ENCODE results near the gene ARIH1. TPM values are rescaled to one million over a fixed set of nuclear protein-coding genes. Genes with fewer than 3 reads are reported as not detected.

The ARIH1 gene
- total and polyA plus RNA-seq, 2 of the 4 experiments (the other 2 are of a cell fraction): 24.0 to 41.2 TPM

- CTCF ChIA-PET: no interaction called here
- H3K4me2 ChIP-seq (ENCODE audit: low read depth, low read length): no peak overlapping the region
- no peak overlapping the region for H4K5ac ChIP-seq (ENCODE audit: low read depth, low read length)
- H2AFZ ChIP-seq (replicated peaks; ENCODE audit: low read length, poor library complexity): no peak overlapping the region
- H3K14ac ChIP-seq (replicated peaks; ENCODE audit: low read depth, low read length): no peak overlapping the region
- no peak overlapping the region for H2AK5ac ChIP-seq (ENCODE audit: low read depth, low read length)
- in situ Hi-C loops (cut with MboI; ENCODE audit: low sequenced_read_pairs): no loop called here
- no peak overlapping the region for H4K8ac ChIP-seq (ENCODE audit: low read depth in 2 of 2, low read length in 2 of 2)
- whole genome bisulfite sequencing, 2 experiments (ENCODE audit: extremely low coverage in 2 of 2, insufficient read length in 1 of 2): 60% methylated on average over 1 of the region's 2 CpGs; no CpG with 5 or more reads in 1 of the 2 experiments
- H2BK20ac ChIP-seq (ENCODE audit: low read depth, low read length): no peak overlapping the region
- peaks cover 8% of the 10 kb centered on the region for H3K9me1 ChIP-seq (ENCODE audit: insufficient read depth, low read length)
- H3K56ac ChIP-seq (ENCODE audit: extremely low read depth, insufficient read depth, low read length): no peak overlapping the region
- H3K27me3 ChIP-seq (ENCODE audit: control insufficient read depth, insufficient read depth, low read length): no peaks in the 10 kb centered on the region
- no peak overlapping the region for H3K9ac ChIP-seq (ENCODE audit: low read depth, low read length)
- BruUV-seq (replicated peaks): no TSS peak
- dilution Hi-C loops (cut with HindIII; ENCODE audit: low sequenced_read_pairs, unreplicated experiment): no loop called here
- H3K4me1 ChIP-seq (ENCODE audit: control insufficient read depth, insufficient read depth, low read length): peaks cover 8% of the 10 kb centered on the region
- no peak overlapping the region for H4K91ac ChIP-seq (ENCODE audit: insufficient read depth, low read depth, low read length)
- POLR2A ChIA-PET (ENCODE audit: unreplicated experiment): no interaction called here
- no peak overlapping the region for H2AK9ac ChIP-seq (replicated peaks; ENCODE audit: low read depth, low read length, poor library complexity)
- intact Hi-C loops (cut with micrococcal nuclease): no loop called here
- no peak for TF ChIP-seq ELK1 (IDR thresholded peaks at IDR 0.05; ENCODE audit: borderline replicate concordance, low read depth, low read length)
- no peak for TF ChIP-seq CTCF (conservative IDR thresholded peaks at IDR 0.05; ENCODE audit: low read depth, low read length)
- TF ChIP-seq RCOR1 (IDR thresholded peaks at IDR 0.05; ENCODE audit: insufficient replicate concordance, low read length): no peak
- no peak for TF ChIP-seq BHLHE40 (IDR thresholded peaks at IDR 0.05; ENCODE audit: low read depth, low read length)
- no peak for TF ChIP-seq FOS (IDR thresholded peaks at IDR 0.05; ENCODE audit: low read depth, low read length)
- no peak for TF ChIP-seq CEBPB (IDR thresholded peaks at IDR 0.05; ENCODE audit: low read depth, low read length)
- TF ChIP-seq RFX5 (IDR thresholded peaks at IDR 0.05; ENCODE audit: low read depth, low read length): no peak
- no peak for TF ChIP-seq POLR2A (IDR thresholded peaks at IDR 0.05; ENCODE audit: low read depth, low read length)
- no peak for TF ChIP-seq MAZ (IDR thresholded peaks at IDR 0.05; ENCODE audit: borderline replicate concordance, low read depth, low read length)
- no peak for TF ChIP-seq NFE2L2 (IDR thresholded peaks at IDR 0.05; ENCODE audit: low read depth, low read length)
- no peak for TF ChIP-seq CHD1 (IDR thresholded peaks at IDR 0.05; ENCODE audit: low read depth, low read length)
- H2BK15ac ChIP-seq (ENCODE audit: low read depth, low read length): no peak overlapping the region
- no peak overlapping the region for H2BK120ac ChIP-seq (ENCODE audit: low read depth, low read length)
- H3K27ac ChIP-seq (ENCODE audit: insufficient read depth, low read length): no peak overlapping the region
- H3K9me3 ChIP-seq (ENCODE audit: control insufficient read depth, insufficient read depth, low read length): no peaks in the 10 kb centered on the region
- H3K23ac ChIP-seq (ENCODE audit: low read depth, low read length): no peak overlapping the region
- no peak for ATAC-seq (ENCODE audit: low read depth)
- no peak overlapping the region for H2BK5ac ChIP-seq (ENCODE audit: low read depth, low read length, poor library complexity, severe bottlenecking)
- H3K18ac ChIP-seq (ENCODE audit: low read depth, low read length): no peak overlapping the region
- no peaks in the 10 kb centered on the region for H3K36me3 ChIP-seq (ENCODE audit: control insufficient read depth, insufficient read depth, low read length)
- no peak overlapping the region for H3K4me3 ChIP-seq (ENCODE audit: insufficient read depth, low read depth, low read length)
- no peak for DNase-seq
- H3K79me1 ChIP-seq (ENCODE audit: low read depth in 1 of 2, low read length in 2 of 2): peaks cover 9 to 61% of the 10 kb centered on the region in 2 experiments; a peak in 3 of 4 replicates
- no peak overlapping the region for H3K4ac ChIP-seq (ENCODE audit: low read depth, low read length)
- H4K20me1 ChIP-seq (ENCODE audit: insufficient read depth, low read length): peaks cover 84% of the 10 kb centered on the region
Observed at GRCh38 chr15:72496783-72497182, 22.7 kb downstream of the ARIH1 start.

Data from IMR-90 (cell line).